T follicular helper cell (primary cell): Measurements from ENCODE around the gene KNDC1.
A peak's percentile ranks its signal among the peaks of the same experiment; 100 is the strongest.
"Not testable (repeated sequence)": the region's sequence is repeated elsewhere in the genome, so short reads cannot be mapped to it uniquely, and the experiment has no call there.

Source experiments
- DNase-seq: peaks from one replicate; pipeline ENCODE4 v3.0.0-alpha.2; 2020; ENCODE audit warnings: low read depth

KNDC1 gene

DNA sequence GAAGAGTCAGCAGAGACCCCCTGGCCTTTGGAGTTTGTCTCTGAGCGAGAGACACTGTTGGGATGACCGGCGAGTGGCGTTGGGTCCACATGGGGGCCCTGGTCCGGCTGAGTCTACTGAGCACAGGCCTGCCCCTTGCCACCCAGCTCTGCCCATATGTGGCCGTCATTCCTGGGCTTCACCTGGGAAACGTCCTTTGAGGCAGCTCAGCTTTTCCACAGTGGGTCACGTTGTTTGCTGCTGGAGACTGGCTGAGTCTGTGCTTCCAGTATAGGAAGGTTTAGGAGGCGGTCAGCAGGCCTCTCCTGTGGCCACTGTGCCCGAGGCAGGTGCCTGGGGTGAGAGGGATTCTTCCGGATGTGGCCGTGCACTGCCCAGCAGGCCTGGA is 99.6 kb downstream of the KNDC1 start:
- no peak for DNase-seq

DNA sequence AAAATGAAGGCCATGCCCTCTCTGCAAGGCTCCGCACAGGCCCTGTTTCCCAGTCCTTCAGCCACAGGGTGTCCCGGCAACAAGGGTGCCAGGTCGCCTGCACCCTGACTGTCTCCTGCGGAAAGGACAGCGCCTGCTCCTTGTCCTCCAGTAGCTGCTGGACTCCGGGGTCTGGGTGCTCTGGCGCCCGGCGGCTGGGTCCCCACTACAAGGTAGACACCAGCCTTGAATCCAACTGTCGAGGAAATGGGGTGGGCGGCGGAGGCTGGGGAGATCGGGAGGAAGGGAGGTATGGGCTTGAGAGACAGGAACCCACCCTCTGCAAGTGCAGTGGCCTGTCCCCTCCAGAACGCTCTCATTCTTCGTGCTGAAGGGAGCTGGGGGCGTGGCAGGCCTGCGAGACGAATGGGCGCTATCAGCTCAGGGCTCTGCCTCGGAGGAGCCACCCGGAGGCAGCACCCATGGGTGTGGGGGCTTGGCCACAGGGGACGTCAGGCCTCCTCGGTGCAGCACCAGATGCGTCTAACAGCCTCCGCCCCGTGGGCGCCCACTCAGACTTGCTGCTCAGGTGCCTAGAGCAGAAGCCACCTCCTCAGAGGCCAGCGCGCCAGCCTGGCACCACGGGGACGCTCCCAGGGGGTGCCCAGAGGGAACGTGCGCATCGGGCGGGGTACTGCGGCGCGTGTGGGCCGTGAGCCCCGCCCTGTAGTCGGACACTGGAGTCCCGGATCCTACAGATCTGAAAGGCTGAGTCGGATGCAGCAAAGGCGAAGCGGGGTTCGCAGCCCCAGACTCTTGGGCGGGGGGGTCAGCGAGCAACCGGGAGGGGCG is 101.1 kb downstream of the KNDC1 start:
- DNase-seq: peak; percentile 47

GRCh38 chr10:133261726-133262325 is 101.8 kb downstream of the KNDC1 start:
- peak; percentile 79 for DNase-seq

DNA sequence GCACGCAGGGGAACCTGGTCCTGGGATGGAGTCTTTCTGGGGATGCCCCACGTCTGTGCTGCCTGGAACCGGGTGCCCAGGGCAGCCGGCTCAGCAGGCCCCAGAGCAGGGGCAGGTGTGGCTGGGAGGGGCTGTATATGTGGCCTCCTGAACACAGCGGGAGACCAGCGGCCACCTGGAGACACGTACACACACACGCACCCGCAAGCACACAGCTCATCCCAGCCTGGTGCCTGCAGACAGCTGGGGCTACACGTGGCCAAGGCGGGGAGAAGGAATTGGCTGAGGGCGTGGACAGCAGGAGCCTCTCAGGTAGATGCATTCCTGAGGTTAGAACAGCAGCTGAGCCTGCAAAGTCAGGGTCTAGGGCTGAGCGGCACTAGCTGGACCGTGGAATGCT is 102.7 kb downstream of the KNDC1 start:
- no peak for DNase-seq

DNA sequence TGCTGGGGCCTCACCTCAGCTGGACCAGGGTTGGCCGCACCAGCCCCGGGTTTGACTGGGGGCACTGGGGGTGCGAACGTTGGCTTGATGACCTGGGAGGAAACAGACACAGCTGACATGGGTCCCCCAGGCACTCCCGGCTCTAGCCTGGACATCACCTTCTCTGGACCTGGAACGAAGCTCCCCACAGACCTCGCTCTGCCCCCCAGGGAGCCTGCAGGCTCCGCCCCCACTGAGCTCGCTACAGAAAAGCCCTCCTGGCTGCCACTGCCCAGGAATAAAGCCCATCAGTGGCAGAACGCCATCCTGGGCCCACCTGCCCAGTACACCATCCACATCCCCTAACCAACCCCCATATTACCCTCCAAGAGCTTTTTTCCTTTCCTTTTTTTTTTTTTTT is 103.7 kb downstream of the KNDC1 start:
- DNase-seq: no peak

DNA sequence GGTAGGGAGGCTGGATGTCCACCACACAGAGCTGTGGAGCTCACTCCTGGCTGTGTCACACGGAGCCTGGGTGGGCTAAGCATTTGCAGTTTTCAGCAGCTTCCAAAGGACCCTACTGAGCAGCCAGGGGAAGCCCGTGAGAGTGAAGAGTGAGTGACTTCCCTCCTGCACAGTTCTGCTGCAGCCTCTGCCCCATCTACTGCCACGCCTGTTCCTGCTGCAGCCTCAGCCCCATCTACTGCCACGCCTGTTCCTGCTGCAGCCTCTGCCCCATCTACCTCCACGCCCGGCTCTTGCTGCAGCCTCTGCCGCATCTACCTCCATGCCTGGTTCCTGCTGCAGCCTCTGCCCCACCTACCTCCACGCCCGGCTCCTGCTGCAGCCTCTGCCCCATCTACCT is 104.4 kb downstream of the KNDC1 start:
- no peak for DNase-seq

DNA sequence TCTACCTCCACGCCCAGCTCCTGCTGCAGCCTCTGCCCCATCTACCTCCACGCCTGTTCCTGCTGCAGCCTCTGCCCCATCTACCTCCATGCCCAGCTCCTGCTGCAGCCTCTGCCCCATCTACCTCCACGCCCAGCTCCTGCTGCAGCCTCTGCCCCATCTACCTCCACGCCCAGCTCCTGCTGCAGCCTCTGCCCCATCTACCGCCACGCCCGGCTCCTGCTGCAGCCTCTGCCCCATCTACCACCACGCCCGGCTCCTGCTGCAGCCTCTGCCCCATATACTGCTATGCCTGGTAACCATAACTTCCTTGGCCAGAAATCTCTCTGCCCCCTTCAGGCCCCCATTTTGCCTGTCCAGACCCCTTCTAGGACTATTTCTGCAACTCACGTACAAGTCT is 105.0 kb downstream of the KNDC1 start:
- DNase-seq: not testable (repeated sequence)

DNA sequence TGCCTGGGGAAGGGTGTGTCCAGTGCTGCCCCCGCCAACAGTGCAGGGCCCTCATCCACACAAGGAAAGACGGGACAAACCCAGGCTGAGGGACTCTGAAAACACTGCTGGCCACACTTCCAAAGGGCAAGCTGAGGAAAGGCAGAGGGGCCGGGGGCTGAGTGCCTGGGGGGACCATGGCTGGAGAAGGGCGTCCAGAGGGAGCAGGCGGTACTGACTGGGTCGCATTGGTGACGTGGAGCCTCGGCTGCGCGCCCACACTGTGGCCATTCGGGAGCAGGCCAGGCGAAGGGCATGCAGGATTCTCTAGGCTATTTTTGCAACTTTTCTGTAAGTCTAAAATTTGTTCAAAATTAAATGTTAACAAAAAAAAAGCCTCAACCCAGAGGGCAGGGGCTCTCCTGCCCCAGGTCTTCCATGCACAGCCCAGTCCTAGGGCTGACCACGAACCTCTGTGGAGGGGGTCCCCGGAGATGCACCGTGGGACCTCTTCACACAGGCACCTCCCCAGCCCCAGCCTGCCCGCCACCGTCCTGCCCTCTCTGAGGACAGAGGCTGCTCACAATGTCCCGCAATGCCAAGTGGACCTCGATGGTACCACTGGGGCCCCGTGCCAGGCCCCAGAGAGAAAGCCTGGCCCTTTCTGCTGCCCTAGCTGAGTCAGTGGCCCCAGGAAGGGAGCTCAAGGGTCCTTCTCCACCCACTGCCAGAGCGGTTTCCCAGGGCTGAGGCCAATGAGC is 106.2 kb downstream of the KNDC1 start:
- DNase-seq: no peak

GRCh38 chr10:133267293-133267692 is 107.3 kb downstream of the KNDC1 start:
- DNase-seq: no peak

DNA sequence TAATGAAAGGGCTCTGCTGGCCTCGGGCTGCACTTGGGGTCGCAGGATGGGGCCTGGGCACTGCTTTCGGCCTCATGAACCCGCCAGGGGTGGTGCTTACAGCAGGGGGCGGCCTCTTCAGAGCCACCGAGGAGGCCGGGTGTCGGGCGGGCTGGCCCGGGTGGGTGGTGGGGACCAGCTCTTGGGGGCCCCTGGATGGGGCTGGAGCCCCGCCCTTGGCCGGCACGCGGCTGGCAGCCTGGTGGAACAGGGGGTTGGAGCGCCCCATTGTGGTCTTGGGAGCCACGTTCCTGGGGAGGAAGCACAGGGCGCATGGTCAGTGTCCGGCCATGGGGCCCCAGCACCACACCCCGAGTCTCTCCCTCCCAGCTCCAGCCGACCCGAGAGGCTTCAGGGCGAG is 107.8 kb downstream of the KNDC1 start:
- DNase-seq: no peak

- no peak for DNase-seq
These were observed 108.5 kb downstream of the KNDC1 start for GRCh38 chr10:133268532-133268931.

- DNase-seq: no peak
These were observed 109.3 kb downstream of the KNDC1 start for GRCh38 chr10:133269367-133269766.

GRCh38 chr10:133270204-133270603 is 110.2 kb downstream of the KNDC1 start:
- no peak for DNase-seq

- DNase-seq: no peak
These were observed 110.8 kb downstream of the KNDC1 start for GRCh38 chr10:133270773-133271297.

- no peak for DNase-seq
These were observed 111.7 kb downstream of the KNDC1 start for GRCh38 chr10:133271521-133272300.

- no peak for DNase-seq
These were observed 112.4 kb downstream of the KNDC1 start for GRCh38 chr10:133272301-133272963.

DNA sequence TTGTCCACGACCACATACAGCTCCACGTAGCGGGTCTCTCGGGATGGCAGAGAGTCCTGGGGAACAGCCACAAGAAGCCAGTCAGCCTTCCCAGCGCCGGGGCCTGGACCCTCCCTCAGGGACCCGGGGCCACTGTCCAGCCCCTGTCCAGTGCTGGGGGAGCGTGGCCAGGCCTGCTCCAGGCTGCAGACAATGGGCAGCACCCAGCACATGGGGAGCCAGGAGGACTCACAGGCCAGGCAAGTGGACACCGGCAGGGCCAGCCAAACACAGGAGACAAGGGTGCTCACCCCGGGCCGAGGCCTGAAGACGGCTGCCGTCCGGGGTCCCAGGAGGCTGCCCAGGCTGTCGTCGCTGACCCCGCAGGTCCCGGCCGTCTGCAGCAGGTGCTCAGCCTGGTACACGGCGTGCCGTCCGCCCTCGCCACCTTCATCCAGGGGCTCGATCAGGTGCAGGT is 113.0 kb downstream of the KNDC1 start:
- DNase-seq: no peak

GRCh38 chr10:133273534-133274143 is 113.6 kb downstream of the KNDC1 start:
- DNase-seq: no peak

DNA sequence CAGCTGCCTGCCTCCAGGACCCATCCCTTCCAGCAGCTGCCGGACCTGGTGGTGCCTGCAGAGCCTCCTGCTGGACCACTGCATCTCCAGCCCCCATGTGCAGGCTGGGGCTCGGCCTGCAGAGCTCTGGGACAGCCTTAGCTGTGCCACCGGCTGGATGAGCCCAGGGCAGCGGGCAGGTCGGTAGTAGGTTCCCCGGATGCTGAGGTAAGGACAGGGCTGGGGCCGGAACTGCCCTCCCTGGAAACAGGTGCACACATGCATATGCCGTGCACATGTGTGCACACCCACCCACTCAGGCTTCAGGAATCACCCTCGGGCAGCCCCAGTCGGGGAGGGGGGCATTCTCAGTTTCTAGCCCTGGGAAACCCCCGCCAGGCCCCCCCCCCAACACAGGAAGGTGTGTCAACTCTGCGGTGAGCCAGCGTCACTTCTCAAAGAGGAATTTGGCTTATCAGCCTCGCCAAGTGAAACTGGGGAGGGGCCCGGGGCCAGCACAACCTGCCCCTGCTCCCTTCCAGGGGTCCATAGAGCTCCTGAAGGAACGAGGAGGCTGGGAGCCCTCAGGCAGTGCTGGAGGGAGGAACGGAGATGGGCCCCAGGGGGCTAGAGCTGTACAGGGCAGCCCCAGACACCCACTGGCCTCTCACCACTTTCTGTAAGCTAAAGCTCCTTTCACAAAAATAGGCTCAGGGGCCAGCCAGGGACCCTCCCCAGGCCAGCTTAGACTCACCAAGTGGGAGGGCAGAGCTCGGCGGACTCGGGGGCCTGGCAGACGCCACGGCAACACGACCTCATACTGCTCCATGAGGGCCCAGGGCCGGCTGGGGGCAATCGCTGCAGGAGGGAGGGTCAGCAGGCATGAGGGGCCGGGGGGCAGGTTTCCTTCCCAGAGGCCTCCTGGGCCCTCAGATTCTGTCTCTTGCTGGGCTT is 115.0 kb downstream of the KNDC1 start:
- peak; percentile 80 for DNase-seq

GRCh38 chr10:133275684-133276092 is 115.7 kb downstream of the KNDC1 start:
- no peak for DNase-seq
